Keratinocyte (primary cell): ENCODE results near the gene UPF1. TPM values are rescaled to one million over a fixed set of nuclear protein-coding genes. Genes with fewer than 3 reads are reported as not detected.

Experiments
- DNase-seq: peaks from one replicate; pipeline ENCODE4 v3.0.0-alpha.2; 2011; ENCODE audit warnings: low read depth, missing footprints, low spot score
- FAIRE-seq: peaks from 2 replicates; lab custom pipeline; 2011; peaks lifted over from hg19 to GRCh38; lab: Jason Lieb, UNC
- H2AFZ ChIP-seq: 2 replicates; pipeline ENCODE4 v1.6.0; 2012; ENCODE audit warnings: low read length, control low read depth, inconsistent platforms; ENCODE audit not compliant: control insufficient read depth
- H3K27ac ChIP-seq: 2 replicates; pipeline ENCODE4 v1.5.1; 2011; ENCODE audit warnings: low read length; ENCODE audit not compliant: control insufficient read depth, insufficient read depth
- H3K27me3 ChIP-seq: 3 replicates; pipeline ENCODE4 v1.6.0; 2011; ENCODE audit warnings: low read length; ENCODE audit not compliant: control insufficient read depth, insufficient read depth; ENCODE audit errors: extremely low read depth
- H3K36me3 ChIP-seq, 2 experiments: 2 replicates in 1 of 2; 3 replicates in 1 of 2; pipeline ENCODE4 v1.5.1; 2011; ENCODE audit warnings: low read length in 2 of 2, mild to moderate bottlenecking in 1 of 2; ENCODE audit not compliant: control insufficient read depth in 2 of 2, insufficient read depth in 2 of 2; ENCODE audit errors: extremely low read depth in 1 of 2
- H3K4me1 ChIP-seq: 3 replicates; pipeline ENCODE4 v1.5.1; 2011; ENCODE audit warnings: low read length; ENCODE audit not compliant: control insufficient read depth, insufficient read depth; ENCODE audit errors: extremely low read depth
- H3K4me2 ChIP-seq: 3 replicates; pipeline ENCODE4 v1.6.0; 2011; ENCODE audit warnings: low read depth, low read length; ENCODE audit not compliant: control insufficient read depth, insufficient read depth; ENCODE audit errors: extremely low read depth
- H3K4me3 ChIP-seq, 3 experiments: fragments of 200-600 bp in 1 of 3; sonication (generic) in 1 of 3; 2 replicates in 2 of 3; 3 replicates in 1 of 3; pipeline ENCODE4 v1.5.1; 2011 to 2016; ENCODE audit warnings: low read length in 3 of 3, mild to moderate bottlenecking in 3 of 3, control low read depth in 2 of 3, inconsistent platforms in 1 of 3, low read depth in 1 of 3, mixed read lengths in 1 of 3, mixed run types in 1 of 3, moderate library complexity in 1 of 3; ENCODE audit not compliant: control insufficient read depth in 2 of 3, insufficient read depth in 2 of 3; ENCODE audit errors: extremely low read depth in 1 of 3
- H3K79me2 ChIP-seq: 2 replicates; pipeline ENCODE4 v1.6.0; 2012; ENCODE audit warnings: low read length; ENCODE audit not compliant: control insufficient read depth, insufficient read depth
- H3K9ac ChIP-seq: 3 replicates; pipeline ENCODE4 v1.6.0; 2011; ENCODE audit warnings: low read length; ENCODE audit not compliant: control insufficient read depth, insufficient read depth; ENCODE audit errors: extremely low read depth
- H3K9me1 ChIP-seq: 3 replicates; pipeline ENCODE4 v1.6.0; 2011; ENCODE audit warnings: low read length; ENCODE audit not compliant: control insufficient read depth, insufficient read depth; ENCODE audit errors: extremely low read depth
- H3K9me3 ChIP-seq: 2 replicates; pipeline ENCODE4 v1.5.1; 2012; ENCODE audit warnings: low read depth, low read length; ENCODE audit not compliant: control insufficient read depth
- H4K20me1 ChIP-seq: 3 replicates; pipeline ENCODE4 v1.6.0; 2011; ENCODE audit warnings: low read length; ENCODE audit not compliant: control insufficient read depth, insufficient read depth; ENCODE audit errors: extremely low read depth
- CTCF ChIP-seq, 3 experiments: IDR thresholded peaks in 1 of 3; conservative IDR thresholded peaks in 1 of 3; optimal IDR thresholded peaks in 1 of 3; 2 replicates in 2 of 3; 3 replicates in 1 of 3; pipeline versions ENCODE3 to v1.5.1; 2011; ENCODE audit warnings: low read length in 3 of 3, mild to moderate bottlenecking in 3 of 3, moderate library complexity in 2 of 3, control low read depth in 1 of 3, inconsistent platforms in 1 of 3; ENCODE audit not compliant: insufficient read depth in 2 of 3; ENCODE audit errors: extremely low read depth in 1 of 3
- EZH2 ChIP-seq: IDR thresholded peaks from one replicate; pipeline ENCODE4 v1.6.1; 2012; ENCODE audit warnings: inconsistent platforms, mild to moderate bottlenecking, low read length, moderate library complexity
- dilution Hi-C: fragments of 300-500 bp; cut with MboI; formaldehyde crosslinking; loops from one replicate; pipeline ENCODE4 v1.7.0; 2020; ENCODE audit warnings: low sequenced_read_pairs; ENCODE audit not compliant: extremely low pct_ligation_motif_present
- polyA plus RNA-seq, 5 experiments: library from polyadenylated mRNA; depleted of rRNA in 3 of 5; stranded (reverse) in 3 of 5; stranded (forward) in 1 of 5; unstranded in 1 of 5; fragments of >200 nt; gene quantifications; 1 replicate in 1 of 5; 2 replicates in 3 of 5; 3 replicates in 1 of 5; pipeline versions ENCODE4 v1.2.1 to v1.2.3, GENCODE V29; 2011 to 2012; ENCODE audit warnings: missing spikeins in 2 of 5, low read depth in 1 of 5, low replicate concordance in 1 of 5

The UPF1 gene
- polyA plus RNA-seq, 1 donor (not counting 4 experiments of a cell fraction or from before 2014, with no cell fraction given): 33.7 TPM

DNA sequence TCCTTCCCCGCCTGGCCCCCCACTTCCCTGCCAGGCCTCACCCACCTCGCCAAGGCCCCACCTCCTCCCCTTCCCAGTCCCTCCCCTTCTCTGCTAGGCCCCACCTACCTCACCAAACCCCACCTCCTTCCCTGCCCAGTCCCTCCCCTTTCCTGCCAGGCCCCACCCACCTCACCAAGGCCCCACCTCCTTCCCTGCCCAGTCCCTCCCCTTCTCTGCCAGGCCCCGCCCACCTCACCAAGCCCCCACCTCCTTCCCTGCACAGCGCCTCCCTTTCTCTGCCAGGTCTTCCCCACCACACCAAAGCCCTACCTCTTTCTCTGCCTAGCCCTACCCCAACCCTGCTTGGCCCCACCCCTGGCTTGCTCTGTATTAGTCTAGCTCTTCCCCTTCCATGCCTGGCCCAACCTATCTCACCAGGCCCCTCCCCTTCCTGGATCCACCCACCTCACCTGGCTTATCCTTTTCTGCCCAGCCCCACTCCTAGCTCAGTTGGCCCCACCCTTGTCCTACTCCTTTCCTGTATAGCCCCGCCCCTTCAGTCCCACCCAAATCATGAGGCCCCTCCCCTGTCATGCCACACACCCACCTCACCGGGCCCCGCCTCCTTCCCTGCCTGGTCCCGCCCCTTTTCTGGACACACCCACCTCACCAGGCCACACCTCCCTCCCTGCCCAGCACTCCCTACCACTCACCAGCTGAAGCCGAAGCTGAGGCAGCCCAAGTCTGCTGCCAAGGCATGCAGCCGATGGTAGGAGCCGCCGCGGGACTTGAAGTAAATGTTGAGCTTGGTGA is 48.0 kb downstream of the UPF1 start:
- Histone ChIP-seq H3K9me3 (no peaks in the 10 kb centered on the region), H3K36me3 (no peaks in the 10 kb centered on the region), H3K9ac (no peak overlapping the region), H3K4me2 (no peak overlapping the region), H3K4me1 (no peaks in the 10 kb centered on the region), H3K27ac (no peak overlapping the region), H3K4me3 (no peak overlapping the region), H2AFZ (no peak overlapping the region), H4K20me1 (no peaks in the 10 kb centered on the region), H3K79me2 (no peaks in the 10 kb centered on the region), H3K27me3 (peaks cover 4% of the 10 kb centered on the region), H3K9me1 (no peaks in the 10 kb centered on the region)
- DNase-seq (peak; percentile 19), FAIRE-seq (no peak)
- dilution Hi-C loops: no loop called here
- TF ChIP-seq CTCF (optimal IDR thresholded peaks at IDR 0.05 in 1 of 3, IDR thresholded peaks at IDR 0.05 in 1 of 3, conservative IDR thresholded peaks at IDR 0.05 in 1 of 3; ENCODE audit: extremely low read depth in 1 of 3, insufficient read depth in 2 of 3, low read length in 3 of 3) (no peak), EZH2 (no peak)

DNA sequence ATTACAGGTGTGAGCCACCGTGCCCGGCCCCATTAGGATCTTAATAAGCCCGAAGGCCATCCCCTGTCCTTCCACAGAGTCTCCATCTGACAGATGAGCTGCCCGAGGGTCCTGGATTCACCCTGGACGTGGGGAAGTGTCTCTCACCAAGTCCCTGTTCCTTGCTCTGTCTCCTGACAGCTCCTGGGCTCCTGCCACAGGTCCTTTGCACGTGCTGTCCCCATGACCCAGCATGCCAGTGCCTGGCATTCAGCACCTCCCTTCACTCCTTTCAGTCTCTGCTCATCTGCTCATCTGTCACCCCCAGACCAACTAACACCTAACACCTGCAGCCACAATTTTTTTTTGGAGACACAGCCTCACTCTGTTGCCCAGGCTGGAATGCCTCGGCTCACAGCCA is 49.7 kb downstream of the UPF1 start:
- H3K9ac ChIP-seq: no peak overlapping the region

More for the DNA sequence above, 49.7 kb downstream of the UPF1 start:
- Histone ChIP-seq H3K4me1 (no peaks in the 10 kb centered on the region), H3K27ac (no peak overlapping the region), H3K9me3 (no peaks in the 10 kb centered on the region), H3K79me2 (no peaks in the 10 kb centered on the region), H4K20me1 (no peaks in the 10 kb centered on the region), H2AFZ (no peak overlapping the region), H3K36me3 (no peaks in the 10 kb centered on the region), H3K27me3 (peaks cover 4% of the 10 kb centered on the region), H3K4me3 (no peak overlapping the region), H3K9me1 (no peaks in the 10 kb centered on the region), H3K4me2 (no peak overlapping the region)
- TF ChIP-seq CTCF (optimal IDR thresholded peaks at IDR 0.05 in 1 of 3, IDR thresholded peaks at IDR 0.05 in 1 of 3, conservative IDR thresholded peaks at IDR 0.05 in 1 of 3; ENCODE audit: extremely low read depth in 1 of 3, insufficient read depth in 2 of 3, low read length in 3 of 3) (no peak), EZH2 (no peak)
- FAIRE-seq: no peak
- dilution Hi-C loops: no loop called here
- no peak for DNase-seq
